ENCODE data around the gene MPPED1. TPM values are rescaled to one million over a fixed set of nuclear protein-coding genes. Genes with fewer than 3 reads are reported as not detected.

Gene MPPED1
- total and polyA plus RNA-seq, 4 experiments from 2014 or later: not detected

- Mint-ChIP-seq H3K27me3 (peaks cover 0 to 4% of the 10 kb centered on the region in 2 donors), H3K27ac (no peak overlapping the region), H3K36me3 (no peaks in the 10 kb centered on the region), H3K9me3 (peaks cover 0 to 9% (median 0%) of the 10 kb centered on the region in 8 donors), H3K4me3 (no peak overlapping the region), H3K4me1 (no peaks in the 10 kb centered on the region)
- Histone ChIP-seq H3K4me3 (ENCODE audit: low read length in 2 of 2) (no peak overlapping the region), H3K27me3 (ENCODE audit: insufficient read depth, low read length) (no peaks in the 10 kb centered on the region), H3K9me3 (ENCODE audit: control insufficient read depth in 1 of 2, low read length in 2 of 2) (no peaks in the 10 kb centered on the region), H3K4me1 (ENCODE audit: insufficient read depth, low read length) (no peaks in the 10 kb centered on the region), H3K27ac (ENCODE audit: low read depth, low read length) (no peak overlapping the region), H3K36me3 (ENCODE audit: insufficient read depth, low read length) (no peaks in the 10 kb centered on the region)
- ChIA-PET CTCF (ENCODE audit: partially characterized antibody) (no interaction called here), POLR2A (ENCODE audit: partially characterized antibody) (no interaction called here)
- no peak for DNase-seq
- intact Hi-C loops (cut with micrococcal nuclease): no loop called here
Observed at GRCh38 chr22:43531651-43532050, 119.8 kb downstream of the MPPED1 start.

GRCh38 chr22:43532301-43533155 lies 120.7 kb downstream of the MPPED1 start:
- intact Hi-C loops (cut with micrococcal nuclease): no loop called here
- H3K4me3 Mint-ChIP-seq: no peak overlapping the region
- no peaks in the 10 kb centered on the region for H3K4me1 ChIP-seq (ENCODE audit: insufficient read depth, low read length)
- H3K27ac ChIP-seq (ENCODE audit: low read depth, low read length): no peak overlapping the region
- H3K27ac Mint-ChIP-seq: no peak overlapping the region
- no peaks in the 10 kb centered on the region for H3K9me3 ChIP-seq (ENCODE audit: control insufficient read depth in 1 of 2, low read length in 2 of 2)
- ChIA-PET POLR2A (ENCODE audit: partially characterized antibody) (no interaction called here), CTCF (ENCODE audit: partially characterized antibody) (no interaction called here)
- no peaks in the 10 kb centered on the region for H3K36me3 Mint-ChIP-seq
- no peak for DNase-seq
- H3K27me3 ChIP-seq (ENCODE audit: insufficient read depth, low read length): no peaks in the 10 kb centered on the region
- peaks cover 0 to 11% (median 0%) of the 10 kb centered on the region in 8 donors for H3K9me3 Mint-ChIP-seq
- H3K36me3 ChIP-seq (ENCODE audit: insufficient read depth, low read length): no peaks in the 10 kb centered on the region
- H3K4me3 ChIP-seq (ENCODE audit: low read length in 2 of 2): no peak overlapping the region
- H3K27me3 Mint-ChIP-seq: peaks cover 0 to 4% of the 10 kb centered on the region in 2 donors
- H3K4me1 Mint-ChIP-seq: no peaks in the 10 kb centered on the region

GRCh38 chr22:43533156-43533530 lies 121.3 kb downstream of the MPPED1 start:
- Mint-ChIP-seq H3K4me1 (no peaks in the 10 kb centered on the region), H3K27me3 (peaks cover 2 to 6% of the 10 kb centered on the region in 2 donors), H3K9me3 (peaks cover 0 to 11% (median 0%) of the 10 kb centered on the region in 8 donors), H3K36me3 (no peaks in the 10 kb centered on the region), H3K27ac (no peak overlapping the region), H3K4me3 (no peak overlapping the region)
- Histone ChIP-seq H3K9me3 (ENCODE audit: control insufficient read depth in 1 of 2, low read length in 2 of 2) (no peaks in the 10 kb centered on the region), H3K27ac (ENCODE audit: low read depth, low read length) (no peak overlapping the region), H3K4me3 (ENCODE audit: low read length in 2 of 2) (no peak overlapping the region), H3K27me3 (ENCODE audit: insufficient read depth, low read length) (no peaks in the 10 kb centered on the region), H3K4me1 (ENCODE audit: insufficient read depth, low read length) (no peaks in the 10 kb centered on the region), H3K36me3 (ENCODE audit: insufficient read depth, low read length) (no peaks in the 10 kb centered on the region)
- intact Hi-C loops (cut with micrococcal nuclease): no loop called here
- POLR2A ChIA-PET (ENCODE audit: partially characterized antibody): no interaction called here
- CTCF ChIA-PET (ENCODE audit: partially characterized antibody): no interaction called here
- DNase-seq: no peak

- no peak overlapping the region for H3K27ac Mint-ChIP-seq
- POLR2A ChIA-PET (ENCODE audit: partially characterized antibody): no interaction called here
- intact Hi-C loops (cut with micrococcal nuclease): no loop called here
- peaks cover 2 to 6% of the 10 kb centered on the region in 2 donors for H3K27me3 Mint-ChIP-seq
- Histone ChIP-seq H3K9me3 (ENCODE audit: control insufficient read depth in 1 of 2, low read length in 2 of 2) (no peaks in the 10 kb centered on the region), H3K27me3 (ENCODE audit: insufficient read depth, low read length) (no peaks in the 10 kb centered on the region), H3K4me3 (ENCODE audit: low read length in 2 of 2) (no peak overlapping the region), H3K4me1 (ENCODE audit: insufficient read depth, low read length) (no peaks in the 10 kb centered on the region), H3K36me3 (ENCODE audit: insufficient read depth, low read length) (no peaks in the 10 kb centered on the region), H3K27ac (ENCODE audit: low read depth, low read length) (no peak overlapping the region)
- CTCF ChIA-PET (ENCODE audit: partially characterized antibody): no interaction called here
- peaks cover 0 to 11% (median 0%) of the 10 kb centered on the region in 8 donors for H3K9me3 Mint-ChIP-seq
- H3K36me3 Mint-ChIP-seq: no peaks in the 10 kb centered on the region
- no peak for DNase-seq
- H3K4me1 Mint-ChIP-seq: no peaks in the 10 kb centered on the region
- peak overlapping the region in 1 of 8 donors; percentile 14 for H3K4me3 Mint-ChIP-seq
Observed at GRCh38 chr22:43533656-43534428, 122.0 kb downstream of the MPPED1 start.

- H3K4me1 Mint-ChIP-seq: no peaks in the 10 kb centered on the region
- H3K27ac ChIP-seq (ENCODE audit: low read depth, low read length): no peak overlapping the region
- H3K4me1 ChIP-seq (ENCODE audit: insufficient read depth, low read length): no peaks in the 10 kb centered on the region
- no peaks in the 10 kb centered on the region for H3K9me3 ChIP-seq (ENCODE audit: control insufficient read depth in 1 of 2, low read length in 2 of 2)
- H3K4me3 ChIP-seq (ENCODE audit: low read length in 2 of 2): no peak overlapping the region
- no peak overlapping the region for H3K27ac Mint-ChIP-seq
- ChIA-PET CTCF (ENCODE audit: partially characterized antibody) (interaction anchor here (0.6 kb wide), 1 partner anchor 14 kb away, joined by 3 read pairs; no protein-coding TSS in a partner anchor), POLR2A (ENCODE audit: partially characterized antibody) (no interaction called here)
- no peaks in the 10 kb centered on the region for H3K36me3 ChIP-seq (ENCODE audit: insufficient read depth, low read length)
- DNase-seq: no peak
- H3K27me3 Mint-ChIP-seq: peaks cover 2 to 6% of the 10 kb centered on the region in 2 donors
- H3K4me3 Mint-ChIP-seq: no peak overlapping the region
- no peaks in the 10 kb centered on the region for H3K36me3 Mint-ChIP-seq
- intact Hi-C loops (cut with micrococcal nuclease): no loop called here
- H3K9me3 Mint-ChIP-seq: peaks cover 0 to 11% (median 0%) of the 10 kb centered on the region in 8 donors
- no peaks in the 10 kb centered on the region for H3K27me3 ChIP-seq (ENCODE audit: insufficient read depth, low read length)
Observed at GRCh38 chr22:43534916-43535315, 123.1 kb downstream of the MPPED1 start.

GRCh38 chr22:43535336-43535735 lies 123.5 kb downstream of the MPPED1 start:
- CTCF ChIA-PET (ENCODE audit: partially characterized antibody): no interaction called here
- no peak overlapping the region for H3K4me3 ChIP-seq (ENCODE audit: low read length in 2 of 2)

GRCh38 chr22:43535741-43536140 lies 123.9 kb downstream of the MPPED1 start:
- POLR2A ChIA-PET (ENCODE audit: partially characterized antibody): no interaction called here
- no peak overlapping the region for H3K27ac Mint-ChIP-seq

More at GRCh38 chr22:43535336-43535735, 123.5 kb downstream of the MPPED1 start:
- Histone ChIP-seq H3K27ac (ENCODE audit: low read depth, low read length) (no peak overlapping the region), H3K9me3 (ENCODE audit: control insufficient read depth in 1 of 2, low read length in 2 of 2) (no peaks in the 10 kb centered on the region), H3K27me3 (ENCODE audit: insufficient read depth, low read length) (no peaks in the 10 kb centered on the region), H3K36me3 (ENCODE audit: insufficient read depth, low read length) (no peaks in the 10 kb centered on the region), H3K4me1 (ENCODE audit: insufficient read depth, low read length) (no peaks in the 10 kb centered on the region)
- no peak overlapping the region for H3K4me3 Mint-ChIP-seq
- intact Hi-C loops (cut with micrococcal nuclease): no loop called here
- peaks cover 0 to 11% (median 0%) of the 10 kb centered on the region in 8 donors for H3K9me3 Mint-ChIP-seq
- H3K27me3 Mint-ChIP-seq: peaks cover 2 to 6% of the 10 kb centered on the region in 2 donors
- H3K4me1 Mint-ChIP-seq: no peaks in the 10 kb centered on the region
- no peak overlapping the region for H3K27ac Mint-ChIP-seq
- H3K36me3 Mint-ChIP-seq: no peaks in the 10 kb centered on the region
- no peak for DNase-seq
- POLR2A ChIA-PET (ENCODE audit: partially characterized antibody): no interaction called here

More at GRCh38 chr22:43535741-43536140, 123.9 kb downstream of the MPPED1 start:
- CTCF ChIA-PET (ENCODE audit: partially characterized antibody): no interaction called here
- Histone ChIP-seq H3K27ac (ENCODE audit: low read depth, low read length) (no peak overlapping the region), H3K4me1 (ENCODE audit: insufficient read depth, low read length) (no peaks in the 10 kb centered on the region), H3K9me3 (ENCODE audit: control insufficient read depth in 1 of 2, low read length in 2 of 2) (no peaks in the 10 kb centered on the region), H3K4me3 (ENCODE audit: low read length in 2 of 2) (no peak overlapping the region), H3K36me3 (ENCODE audit: insufficient read depth, low read length) (no peaks in the 10 kb centered on the region), H3K27me3 (ENCODE audit: insufficient read depth, low read length) (no peaks in the 10 kb centered on the region)
- intact Hi-C loops (cut with micrococcal nuclease): no loop called here
- no peaks in the 10 kb centered on the region for H3K4me1 Mint-ChIP-seq
- DNase-seq: no peak
- H3K9me3 Mint-ChIP-seq: peaks cover 0 to 11% (median 0%) of the 10 kb centered on the region in 8 donors
- H3K4me3 Mint-ChIP-seq: no peak overlapping the region
- peaks cover 2 to 6% of the 10 kb centered on the region in 2 donors for H3K27me3 Mint-ChIP-seq
- H3K36me3 Mint-ChIP-seq: no peaks in the 10 kb centered on the region

Measured in CD4-positive, alpha-beta memory T cell (primary cell).